GM15510 (cell line): ENCODE measurements around the gene PABPN1L.

ENCODE experiments used
- POLR2A ChIP-seq: IDR thresholded peaks from 3 replicates; pipeline ENCODE4 v1.6.1; 2011; ENCODE audit warnings: borderline replicate concordance; ENCODE audit not compliant: insufficient read length; ENCODE audit errors: extremely low read depth

The PABPN1L gene

GRCh38 chr16:88891083-88891482, 24.6 kb upstream of the PABPN1L start:
- TF ChIP-seq POLR2A = no peak

GRCh38 chr16:88888461-88889387, 22.3 kb upstream of the PABPN1L start:
- TF ChIP-seq POLR2A = no peak

GRCh38 chr16:88888057-88888456, 21.6 kb upstream of the PABPN1L start:
- TF ChIP-seq POLR2A = no peak

- no peak for TF ChIP-seq POLR2A
Measured at GRCh38 chr16:88886845-88887521, 20.5 kb upstream of the PABPN1L start.

- no peak for TF ChIP-seq POLR2A
Measured at GRCh38 chr16:88886420-88886844, 20.0 kb upstream of the PABPN1L start.

GRCh38 chr16:88885693-88886280, 19.3 kb upstream of the PABPN1L start:
- TF ChIP-seq POLR2A = no peak

- TF ChIP-seq POLR2A = no peak
Measured at GRCh38 chr16:88884569-88885271, 18.3 kb upstream of the PABPN1L start.

- no peak for TF ChIP-seq POLR2A
Measured at GRCh38 chr16:88883946-88884345, 17.5 kb upstream of the PABPN1L start.

- no peak for TF ChIP-seq POLR2A
Measured at GRCh38 chr16:88883117-88883895, 16.8 kb upstream of the PABPN1L start.

GRCh38 chr16:88882358-88883030, 16.0 kb upstream of the PABPN1L start:
- TF ChIP-seq POLR2A = no peak

- no peak for TF ChIP-seq POLR2A
Measured at GRCh38 chr16:88881675-88882357, 15.4 kb upstream of the PABPN1L start.

- no peak for TF ChIP-seq POLR2A
Measured at GRCh38 chr16:88881007-88881615, 14.7 kb upstream of the PABPN1L start.
